Urinary bladder (tissue), 4 donors: ENCODE results near the gene BCL10. TPM values are rescaled to one million over a fixed set of nuclear protein-coding genes. Genes with fewer than 3 reads are reported as not detected.

Experiments used
- DNase-seq: peaks from one replicate; pipeline ENCODE4 v3.0.0-alpha.2; 2015; ENCODE audit errors: extremely low spot score
- H3K27ac ChIP-seq: one replicate; pipeline ENCODE4 v1.5.1; 2013; ENCODE audit warnings: low read depth, mild to moderate bottlenecking, moderate library complexity
- H3K36me3 ChIP-seq: one replicate; pipeline ENCODE4 v1.6.1; 2013; ENCODE audit warnings: mild to moderate bottlenecking, moderate library complexity; ENCODE audit not compliant: insufficient read depth
- H3K4me1 ChIP-seq: one replicate; pipeline ENCODE4 v1.6.1; 2013; ENCODE audit warnings: mild to moderate bottlenecking, moderate library complexity; ENCODE audit not compliant: insufficient read depth
- H3K4me3 ChIP-seq: one replicate; pipeline ENCODE4 v1.5.1; 2013; ENCODE audit warnings: low read depth, low read length
- WGBS: extraction: QIAGEN DNeasy Blood & Tissue Kit; methylation state at CpG from one replicate; pipeline ENCODE4 v1.1.7; 2013; 5-methylcytosine and 5-hydroxymethylcytosine counted together
- polyA plus RNA-seq: library from polyadenylated mRNA; stranded (reverse); fragments of 200-250 nt; gene quantifications from one replicate; pipeline ENCODE4 v1.2.3, GENCODE V29; 2013
- total RNA-seq: library from RNA; depleted of rRNA; stranded (reverse); fragments of >200 nt; gene quantifications from one replicate; pipeline ENCODE4 v1.2.3, GENCODE V29; 2014
- donor health status: healthy with polysubstance abuse.
- donor health status: healthy.

The BCL10 gene
- total and polyA plus RNA-seq, 2 donors, result 9.6 to 36.6 TPM

DNA sequence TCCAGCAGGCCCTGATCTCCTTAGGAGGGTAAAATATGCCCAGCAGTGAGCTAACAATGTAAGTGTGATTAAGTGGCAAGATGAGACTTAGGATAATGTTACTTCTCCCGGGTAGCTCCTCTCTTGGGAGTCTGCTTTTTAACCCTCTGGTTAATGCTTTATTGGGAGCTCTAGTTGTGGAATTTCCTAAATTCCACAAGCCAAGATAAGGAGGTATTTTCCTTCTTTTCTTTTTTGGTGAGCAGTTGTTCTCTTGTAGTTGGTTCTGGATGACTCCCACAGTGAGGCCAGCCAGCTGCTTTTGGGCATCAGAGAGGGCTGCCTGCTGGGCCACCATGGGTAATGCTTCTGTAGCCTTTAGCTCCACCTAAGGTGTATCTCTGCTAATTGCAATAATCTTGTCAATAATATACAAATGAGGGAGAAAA is 36.2 kb downstream of the BCL10 start:
- DNase-seq, result no peak
- Histone ChIP-seq H3K36me3 (no peaks in the 10 kb centered on the region), H3K27ac (no peak overlapping the region), H3K4me1 (no peaks in the 10 kb centered on the region), H3K4me3 (no peak overlapping the region)
- 16% methylated on average over 1 of the region's 1 CpG for WGBS

DNA sequence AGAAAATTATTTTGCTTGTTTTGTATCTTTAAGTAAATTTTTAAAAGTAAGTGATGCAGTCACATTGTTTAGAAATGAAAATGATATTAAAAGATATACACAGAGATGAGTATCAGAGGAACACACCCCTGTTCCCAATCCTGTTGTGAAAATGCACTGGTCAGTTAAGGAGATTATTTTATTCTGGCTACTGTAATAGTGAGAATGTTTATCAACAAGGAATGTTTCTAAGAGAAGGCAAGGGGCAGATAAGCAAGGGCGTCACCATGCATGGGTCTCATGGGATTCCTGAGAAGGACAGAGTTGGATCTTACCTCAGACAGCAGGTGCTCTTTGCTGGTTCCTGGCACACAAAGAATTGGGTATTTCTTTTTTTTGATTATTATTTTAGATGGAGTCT is 38.8 kb downstream of the BCL10 start:
- no peak overlapping the region for H3K27ac ChIP-seq
- DNase-seq, result no peak
- H3K36me3 ChIP-seq, result no peaks in the 10 kb centered on the region
- no peak overlapping the region for H3K4me3 ChIP-seq
- WGBS, result 75% methylated on average over 1 of the region's 1 CpG
- H3K4me1 ChIP-seq, result no peaks in the 10 kb centered on the region

DNA sequence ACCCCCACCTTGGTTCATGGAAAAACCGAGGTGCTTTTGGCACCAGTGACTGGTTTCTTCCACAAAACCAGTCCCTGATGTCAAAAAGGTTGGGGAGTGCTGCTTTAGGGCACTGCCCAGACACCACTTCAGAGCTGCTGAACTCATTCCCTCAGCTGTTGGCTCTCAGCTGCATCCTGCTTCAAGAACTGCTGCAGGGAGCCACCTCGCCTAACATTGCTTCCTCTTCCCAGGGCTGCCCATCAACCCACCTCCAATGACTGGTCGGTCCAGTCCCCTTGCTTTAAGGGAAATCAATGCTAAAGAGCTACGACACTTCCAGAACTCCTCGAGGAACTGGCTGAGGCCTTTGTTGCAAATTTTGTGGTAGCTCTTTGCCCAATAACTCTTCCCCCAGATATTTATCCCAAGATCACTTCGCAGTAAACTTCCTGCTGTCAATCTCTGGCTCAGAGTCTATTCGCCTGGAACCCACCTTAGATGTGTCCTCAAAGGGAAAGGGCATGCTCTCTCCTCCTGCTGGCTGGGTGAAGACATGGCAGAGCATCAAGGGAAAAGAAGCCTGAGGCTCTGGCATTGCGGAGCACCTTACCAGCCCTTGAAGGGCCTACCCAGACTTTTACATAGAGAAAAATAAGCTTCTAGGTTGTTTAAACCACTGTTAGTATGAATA is 46.0 kb downstream of the BCL10 start:
- DNase-seq, result no peak
- WGBS, result 86% methylated on average over 8 of the region's 8 CpGs
- no peak overlapping the region for H3K4me3 ChIP-seq
- H3K27ac ChIP-seq, result no peak overlapping the region
- H3K36me3 ChIP-seq, result no peaks in the 10 kb centered on the region
- H3K4me1 ChIP-seq, result no peaks in the 10 kb centered on the region

DNA sequence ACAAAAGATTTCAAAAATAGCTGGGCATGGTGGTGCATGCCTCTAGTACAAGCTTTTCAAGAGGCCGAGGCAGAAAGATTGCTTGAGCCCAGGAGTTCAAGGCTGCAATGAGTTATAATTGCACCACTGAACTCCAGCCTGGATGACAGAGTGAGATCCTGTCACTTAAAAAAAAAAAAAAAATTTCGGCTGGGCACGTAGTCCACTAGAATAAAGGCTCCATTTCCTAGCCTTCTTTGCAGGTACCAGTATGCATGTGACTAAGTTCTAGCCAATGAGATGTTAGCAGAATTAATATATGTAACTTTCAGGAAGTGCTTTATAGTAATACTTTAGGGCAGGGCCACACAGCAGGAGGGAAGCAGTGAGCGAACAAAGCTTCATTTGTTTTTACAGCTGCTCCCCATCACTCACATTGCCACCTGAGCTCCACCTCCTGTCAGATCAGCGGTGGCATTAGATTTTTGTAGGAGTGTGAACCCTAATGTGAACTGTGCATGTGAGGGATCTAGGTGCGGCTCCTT is 46.8 kb downstream of the BCL10 start:
- Histone ChIP-seq H3K4me1 (no peaks in the 10 kb centered on the region), H3K27ac (no peak overlapping the region), H3K4me3 (no peak overlapping the region), H3K36me3 (no peaks in the 10 kb centered on the region)
- 80% methylated on average over 6 of the region's 6 CpGs for WGBS
- no peak for DNase-seq

DNA sequence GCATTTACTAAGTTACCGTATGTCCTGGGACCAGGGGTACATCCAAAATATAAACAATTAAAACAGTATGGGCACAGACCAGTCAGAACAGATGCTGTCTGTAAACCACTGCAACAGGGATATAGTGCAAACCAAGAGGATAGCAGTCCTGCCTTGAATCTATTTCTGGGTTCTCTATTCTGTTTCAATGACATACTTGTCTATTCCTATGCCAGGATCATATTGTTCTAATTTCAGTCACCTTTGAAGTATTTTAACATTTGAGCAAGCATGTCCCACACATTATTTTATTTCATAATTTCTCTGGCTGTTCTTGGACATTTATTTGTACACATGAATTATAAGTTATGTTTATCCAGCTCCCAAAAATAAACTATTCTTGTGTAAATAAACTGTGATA is 47.5 kb downstream of the BCL10 start:
- H3K36me3 ChIP-seq, result no peaks in the 10 kb centered on the region
- no peak overlapping the region for H3K27ac ChIP-seq
- DNase-seq, result no peak
- 69% methylated on average over 1 of the region's 1 CpG for WGBS
- H3K4me3 ChIP-seq, result no peak overlapping the region
- no peaks in the 10 kb centered on the region for H3K4me1 ChIP-seq

DNA sequence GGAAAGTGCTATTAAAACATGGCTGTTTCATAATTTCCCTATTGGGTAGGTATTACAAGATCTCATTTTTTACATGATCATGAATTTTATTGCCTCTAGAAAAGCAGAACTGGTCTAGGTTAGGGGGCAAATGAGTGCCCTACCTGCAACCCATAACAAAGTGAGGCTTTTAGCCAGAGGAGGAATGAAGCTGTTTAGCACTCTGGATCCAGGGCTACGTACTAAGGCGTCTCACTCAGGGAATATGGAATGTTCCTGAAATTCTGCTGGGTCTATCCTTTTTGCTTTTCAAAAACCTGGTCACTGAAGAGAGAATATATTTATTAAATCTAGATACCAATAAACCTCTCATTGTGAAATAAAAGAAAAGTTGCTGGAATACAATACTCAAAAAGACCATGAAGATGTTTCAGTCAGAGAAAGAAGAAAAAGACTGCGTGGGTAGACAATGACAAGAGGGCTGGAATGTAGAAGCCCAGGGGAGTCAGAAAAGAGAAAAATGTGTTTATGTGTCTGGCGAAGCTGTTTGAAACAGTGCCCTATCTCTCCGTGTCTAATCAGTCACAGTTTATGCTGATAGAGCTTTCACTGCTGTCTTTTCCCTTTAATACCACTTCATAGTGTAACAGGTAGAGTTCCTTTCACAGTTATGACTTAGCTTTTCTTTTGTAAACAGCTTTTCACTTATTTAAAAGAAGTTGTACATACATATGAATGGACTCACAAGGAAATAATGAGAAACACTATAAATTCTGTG is 50.6 kb downstream of the BCL10 start:
- Histone ChIP-seq H3K4me3 (no peak overlapping the region), H3K36me3 (no peaks in the 10 kb centered on the region), H3K4me1 (no peaks in the 10 kb centered on the region), H3K27ac (peak overlapping the region; percentile 74)
- 27% methylated on average over 5 of the region's 5 CpGs for WGBS
- DNase-seq, result no peak

DNA sequence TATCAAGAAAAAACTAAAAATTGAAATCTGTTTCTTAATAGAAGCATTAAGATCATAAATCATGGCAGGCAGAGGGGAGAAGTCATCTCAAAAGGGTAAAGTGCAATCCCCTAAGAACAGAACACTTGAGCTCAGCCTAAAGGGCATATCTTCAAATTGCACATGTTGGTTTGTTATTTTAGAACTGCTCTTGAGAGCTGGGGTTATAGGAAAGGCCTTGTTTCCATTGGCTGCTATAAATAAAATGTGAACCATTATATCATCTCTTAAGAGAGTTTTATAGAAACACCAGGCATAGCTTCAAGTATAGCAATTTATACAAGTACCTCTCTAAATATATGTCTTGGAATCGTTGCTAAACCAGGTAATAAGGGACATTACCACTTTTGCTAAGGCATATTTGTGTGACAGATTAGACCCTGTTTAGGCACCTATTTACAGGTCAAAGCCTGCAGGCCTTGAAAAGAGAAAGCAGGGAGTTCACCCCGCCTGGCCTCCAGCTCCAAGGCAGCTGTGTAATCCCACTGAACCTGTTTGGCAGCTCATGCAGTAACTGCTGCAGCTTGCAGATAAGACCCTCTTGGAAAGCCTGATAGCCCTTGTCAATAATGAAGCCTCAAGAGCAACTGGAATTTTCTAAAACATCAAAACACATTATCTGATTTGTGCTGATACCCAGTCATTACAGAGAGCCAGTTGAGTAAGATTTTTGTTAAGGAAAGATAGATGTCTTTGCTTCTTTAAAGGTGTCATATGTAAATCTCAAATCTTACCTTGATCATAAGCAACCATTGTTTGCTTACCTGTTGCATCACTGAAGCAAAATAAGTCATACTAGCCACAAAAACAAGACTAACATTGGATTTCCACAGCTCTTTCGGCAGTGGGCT is 51.5 kb downstream of the BCL10 start:
- H3K27ac ChIP-seq, result no peak overlapping the region
- 40% methylated on average over 3 of the region's 3 CpGs for WGBS
- peak; percentile 80 for DNase-seq
- H3K36me3 ChIP-seq, result no peaks in the 10 kb centered on the region
- H3K4me3 ChIP-seq, result no peak overlapping the region
- H3K4me1 ChIP-seq, result no peaks in the 10 kb centered on the region

DNA sequence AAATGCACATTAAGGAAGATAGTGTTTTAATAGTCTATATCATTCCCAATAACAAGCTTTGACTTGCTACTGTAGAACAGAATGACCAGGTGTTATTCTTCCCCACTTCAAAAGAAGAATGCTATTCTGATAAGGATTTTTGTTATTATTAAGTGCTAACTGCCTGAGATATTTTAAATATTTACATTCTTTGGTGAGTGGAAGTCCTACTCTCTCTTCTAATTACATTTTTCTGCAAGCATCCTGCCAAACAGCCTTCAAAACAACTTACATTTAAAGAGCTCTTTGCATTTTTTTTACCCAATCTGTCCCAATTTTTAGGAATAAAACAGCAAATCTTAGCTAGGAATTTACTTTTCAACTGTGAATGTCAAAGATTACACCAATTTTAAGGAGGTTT is 52.1 kb downstream of the BCL10 start:
- Histone ChIP-seq H3K4me1 (no peaks in the 10 kb centered on the region), H3K36me3 (no peaks in the 10 kb centered on the region), H3K27ac (no peak overlapping the region), H3K4me3 (no peak overlapping the region)
- DNase-seq, result no peak

DNA sequence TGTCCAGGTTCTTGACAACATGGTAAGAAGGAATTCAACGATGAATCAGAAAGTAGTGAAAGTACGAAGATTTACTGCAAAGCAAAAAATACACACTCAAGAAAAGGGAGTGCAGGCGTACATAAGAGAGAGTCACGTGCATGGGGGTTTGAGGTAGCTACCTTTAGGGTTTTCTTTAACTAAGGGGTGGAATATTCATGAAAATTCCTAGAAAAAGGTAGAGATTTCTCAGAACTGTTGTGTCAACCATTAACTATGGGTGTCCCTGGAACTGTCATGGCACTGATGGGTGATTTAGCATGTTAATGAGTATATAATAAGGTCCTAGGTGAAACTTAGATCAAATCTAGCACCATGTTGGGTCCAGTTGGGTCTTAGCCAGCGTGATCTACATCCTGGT is 53.1 kb downstream of the BCL10 start:
- no peaks in the 10 kb centered on the region for H3K36me3 ChIP-seq
- no peak overlapping the region for H3K4me3 ChIP-seq
- 75% methylated on average over 5 of the region's 5 CpGs for WGBS
- no peak overlapping the region for H3K27ac ChIP-seq
- no peak for DNase-seq
- no peaks in the 10 kb centered on the region for H3K4me1 ChIP-seq

DNA sequence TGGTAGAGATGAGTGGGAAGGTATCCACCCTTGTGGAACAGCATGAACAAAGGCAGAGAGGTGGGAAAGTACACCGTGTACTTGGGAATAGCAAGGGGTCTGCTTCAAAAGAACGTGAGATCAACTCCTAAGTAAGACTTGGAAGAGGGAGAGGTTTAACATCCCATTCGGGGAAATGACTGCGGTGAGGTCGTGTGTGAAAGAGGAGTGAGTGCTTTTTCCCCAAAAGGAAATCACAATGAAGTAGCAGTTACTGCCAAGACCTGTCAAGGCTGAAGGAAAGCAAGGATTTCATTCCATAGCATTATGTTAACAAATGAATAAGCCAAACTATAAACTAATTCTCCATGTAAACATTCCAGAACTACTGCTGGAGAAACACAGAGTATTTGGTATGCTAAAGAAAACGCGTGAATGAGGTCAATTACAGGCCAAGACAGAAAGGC is 55.7 kb downstream of the BCL10 start:
- no peak for DNase-seq
- Histone ChIP-seq H3K4me1 (no peaks in the 10 kb centered on the region), H3K4me3 (no peak overlapping the region), H3K27ac (no peak overlapping the region), H3K36me3 (no peaks in the 10 kb centered on the region)
- 14% methylated on average over 7 of the region's 7 CpGs for WGBS

DNA sequence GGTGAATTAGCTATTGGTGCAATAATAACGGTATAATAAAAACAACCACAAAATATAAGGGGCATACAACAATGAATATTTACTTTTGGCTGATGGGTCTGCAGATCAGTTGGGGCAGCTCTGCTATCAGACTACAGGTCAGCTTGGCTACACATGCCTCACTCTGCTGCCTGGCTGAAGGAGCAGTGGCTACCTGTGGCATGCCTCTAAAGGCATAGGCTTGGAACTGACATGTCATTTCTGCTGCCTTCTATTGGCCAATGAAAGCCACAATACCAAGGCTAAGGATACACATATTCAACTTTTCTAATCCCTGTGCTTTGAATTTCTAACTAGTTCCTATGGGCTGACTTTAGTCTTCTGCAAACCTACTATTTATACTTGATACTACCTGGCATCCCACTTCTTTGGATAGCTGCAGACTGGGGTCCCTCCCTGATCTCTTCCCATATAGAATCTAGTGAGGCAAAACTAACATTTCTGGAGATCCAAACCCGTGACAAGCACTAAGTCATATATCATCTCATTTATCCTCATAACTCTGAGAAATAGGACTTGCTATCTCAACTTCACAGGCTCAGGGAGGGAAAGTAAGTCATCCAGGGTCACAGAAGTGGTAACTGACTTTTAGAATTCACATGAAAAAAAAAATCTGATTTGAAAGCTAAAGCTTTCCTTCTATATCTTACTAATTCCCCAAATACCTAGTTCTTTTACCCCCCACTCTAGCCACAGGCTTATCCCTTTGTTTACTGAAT is 56.4 kb downstream of the BCL10 start:
- Histone ChIP-seq H3K27ac (no peak overlapping the region), H3K4me1 (no peaks in the 10 kb centered on the region)

DNA sequence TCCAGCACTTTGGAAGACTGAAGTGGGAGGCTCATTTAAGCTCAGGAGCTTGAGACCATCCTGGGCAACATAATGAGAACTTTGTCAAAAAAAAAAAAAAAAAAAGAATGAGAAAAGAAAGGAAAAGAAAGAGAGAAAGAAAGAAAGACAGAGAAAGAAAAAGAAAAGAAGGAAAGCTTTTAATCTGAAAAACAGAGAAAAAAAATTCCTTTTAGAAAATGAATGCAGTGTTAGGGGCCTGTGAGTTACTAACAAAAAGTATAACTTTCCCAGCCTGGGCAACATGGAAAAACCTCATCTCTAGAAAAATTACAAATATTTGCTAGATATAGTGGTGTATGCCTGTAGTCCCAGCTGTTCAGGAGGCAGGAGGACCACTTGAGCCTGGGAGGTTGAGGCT is 59.7 kb downstream of the BCL10 start:
- Histone ChIP-seq H3K27ac (no peak overlapping the region), H3K36me3 (no peaks in the 10 kb centered on the region), H3K4me1 (no peaks in the 10 kb centered on the region), H3K4me3 (no peak overlapping the region)
- no peak for DNase-seq

More for the DNA sequence above, 56.4 kb downstream of the BCL10 start:
- no peak for DNase-seq
- WGBS, result 69% methylated on average over 2 of the region's 2 CpGs
- no peak overlapping the region for H3K4me3 ChIP-seq
- no peaks in the 10 kb centered on the region for H3K36me3 ChIP-seq
